ENCODE data around the gene SKP1. TPM values are rescaled to one million over a fixed set of nuclear protein-coding genes. Genes with fewer than 3 reads are reported as not detected.
A peak's percentile ranks its signal among the peaks of the same experiment; 100 is the strongest.

The SKP1 gene
- total RNA-seq, 3 donors from 2014 or later = 241 to 316 (median 281) TPM

GRCh38 chr5:134113902-134114875 lies 62.6 kb downstream of the SKP1 start, which contains the start of gene TCF7:
TSS of gene TCF7 (plus strand) at chr5:134114681. CDS start at chr5:134114907, 226 bp downstream.
- ATAC-seq (peak; percentile 96), DNase-seq (peak; percentile 77 to 90 (median 85))
- TF ChIP-seq, protein P1, sequence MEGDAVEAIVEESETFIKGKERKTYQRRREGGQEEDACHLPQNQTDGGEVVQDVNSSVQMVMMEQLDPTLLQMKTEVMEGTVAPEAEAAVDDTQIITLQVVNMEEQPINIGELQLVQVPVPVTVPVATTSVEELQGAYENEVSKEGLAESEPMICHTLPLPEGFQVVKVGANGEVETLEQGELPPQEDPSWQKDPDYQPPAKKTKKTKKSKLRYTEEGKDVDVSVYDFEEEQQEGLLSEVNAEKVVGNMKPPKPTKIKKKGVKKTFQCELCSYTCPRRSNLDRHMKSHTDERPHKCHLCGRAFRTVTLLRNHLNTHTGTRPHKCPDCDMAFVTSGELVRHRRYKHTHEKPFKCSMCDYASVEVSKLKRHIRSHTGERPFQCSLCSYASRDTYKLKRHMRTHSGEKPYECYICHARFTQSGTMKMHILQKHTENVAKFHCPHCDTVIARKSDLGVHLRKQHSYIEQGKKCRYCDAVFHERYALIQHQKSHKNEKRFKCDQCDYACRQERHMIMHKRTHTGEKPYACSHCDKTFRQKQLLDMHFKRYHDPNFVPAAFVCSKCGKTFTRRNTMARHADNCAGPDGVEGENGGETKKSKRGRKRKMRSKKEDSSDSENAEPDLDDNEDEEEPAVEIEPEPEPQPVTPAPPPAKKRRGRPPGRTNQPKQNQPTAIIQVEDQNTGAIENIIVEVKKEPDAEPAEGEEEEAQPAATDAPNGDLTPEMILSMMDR (IDR thresholded peaks at IDR 0.05) = no peak
- intact Hi-C loops (cut with DNase I, micrococcal nuclease) = no loop called here
- Histone ChIP-seq H3K4me1 (ENCODE audit: low read depth) (peaks cover 15% of the 10 kb centered on the region), H3K4me3 (peak within 1 kb of the TSS; percentile 24), H3K36me3 (ENCODE audit: low read depth) (no peaks in the 10 kb centered on the region), H3K9me3 (no peaks in the 10 kb centered on the region)

- DNase-seq = no peak
- H3K36me3 ChIP-seq (ENCODE audit: low read depth) = no peaks in the 10 kb centered on the region
- H3K4me1 ChIP-seq (ENCODE audit: low read depth) = peaks cover 15% of the 10 kb centered on the region
- ATAC-seq = no peak
- intact Hi-C loops (cut with DNase I, micrococcal nuclease) = no loop called here
- no peaks in the 10 kb centered on the region for H3K9me3 ChIP-seq
- H3K4me3 ChIP-seq = no peak overlapping the region
- TF ChIP-seq, protein P1 (IDR thresholded peaks at IDR 0.05) = no peak
These were observed 63.3 kb downstream of the SKP1 start for GRCh38 chr5:134113363-134113889.

DNA sequence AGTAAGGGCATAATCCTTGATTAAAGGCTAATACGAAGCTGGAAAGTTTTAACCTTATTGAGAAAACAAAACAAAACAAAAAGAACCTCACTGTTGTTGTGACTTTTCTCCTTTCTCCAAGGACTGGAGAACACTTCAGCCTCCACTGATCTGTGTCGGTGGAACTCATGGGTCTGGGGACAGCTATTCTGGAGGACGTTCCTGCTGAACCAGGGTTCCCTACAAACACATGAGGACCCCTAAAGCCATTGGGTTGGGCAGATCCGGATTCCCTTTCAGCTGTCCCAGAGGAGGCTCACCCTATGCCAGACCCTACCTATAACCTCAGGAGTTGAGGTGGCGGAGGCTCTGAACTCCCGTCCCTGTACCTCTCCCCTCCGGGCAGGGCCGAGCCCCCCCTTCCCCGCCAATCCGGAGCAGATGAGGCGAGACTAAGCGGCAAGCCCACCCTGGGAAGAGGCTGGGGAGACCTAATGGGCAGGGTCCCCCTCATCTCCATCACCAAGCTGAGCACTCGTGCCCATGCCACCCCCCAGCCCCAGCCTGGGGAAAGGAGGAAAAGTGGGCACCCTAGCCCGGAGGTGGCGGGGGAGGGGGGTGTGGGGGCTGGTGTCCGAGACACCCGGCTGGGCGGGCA lies 63.9 kb downstream of the SKP1 start:
- no peak for ATAC-seq
- DNase-seq = no peak
- Histone ChIP-seq H3K4me3 (no peak overlapping the region), H3K4me1 (ENCODE audit: low read depth) (peaks cover 15% of the 10 kb centered on the region), H3K36me3 (ENCODE audit: low read depth) (no peaks in the 10 kb centered on the region), H3K9me3 (no peaks in the 10 kb centered on the region)
- TF ChIP-seq, protein P1 (IDR thresholded peaks at IDR 0.05) = no peak
- intact Hi-C loops (cut with DNase I, micrococcal nuclease) = no loop called here

- intact Hi-C loops (cut with DNase I, micrococcal nuclease) = no loop called here
- ATAC-seq = no peak
- H3K4me3 ChIP-seq = no peak overlapping the region
- DNase-seq = no peak
- TF ChIP-seq, protein P1 (IDR thresholded peaks at IDR 0.05) = no peak
- H3K36me3 ChIP-seq (ENCODE audit: low read depth) = no peaks in the 10 kb centered on the region
- peaks cover 15% of the 10 kb centered on the region for H3K4me1 ChIP-seq (ENCODE audit: low read depth)
- H3K9me3 ChIP-seq = no peaks in the 10 kb centered on the region
These were observed 64.8 kb downstream of the SKP1 start for GRCh38 chr5:134111741-134112647.

GRCh38 chr5:134110382-134110781 lies 66.4 kb downstream of the SKP1 start:
- H3K36me3 ChIP-seq (ENCODE audit: low read depth) = no peaks in the 10 kb centered on the region
- no peaks in the 10 kb centered on the region for H3K9me3 ChIP-seq
- peaks cover 15% of the 10 kb centered on the region for H3K4me1 ChIP-seq (ENCODE audit: low read depth)
- no peak for ATAC-seq
- intact Hi-C loops (cut with DNase I, micrococcal nuclease) = no loop called here
- H3K4me3 ChIP-seq = no peak overlapping the region
- no peak for DNase-seq
- TF ChIP-seq, protein P1 (IDR thresholded peaks at IDR 0.05) = no peak

All from mucosa of descending colon (tissue), 3 donors.